Endothelial cell of umbilical vein (primary cell): ENCODE results near the gene NOP16.

Source experiments
- EZH2 ChIP-seq: IDR thresholded peaks from 2 replicates; pipeline ENCODE4 v1.6.1; 2012; ENCODE audit warnings: borderline replicate concordance, low read depth, mild to moderate bottlenecking, moderate library complexity, low read length, inconsistent platforms; ENCODE audit not compliant: severe bottlenecking
- FOS ChIP-seq: IDR thresholded peaks from 2 replicates; pipeline ENCODE4 v1.6.1; 2011; ENCODE audit warnings: mild to moderate bottlenecking, low read length, moderate library complexity, borderline replicate concordance; ENCODE audit not compliant: insufficient read depth
- POLR2A ChIP-seq: IDR thresholded peaks from 2 replicates; pipeline ENCODE4 v1.6.1; 2012; ENCODE audit warnings: low read depth, mild to moderate bottlenecking, control low read depth, low read length
- POLR2AphosphoS5 ChIP-seq: IDR thresholded peaks from 2 replicates; pipeline ENCODE4 v1.6.1; 2012; ENCODE audit warnings: low read depth, mild to moderate bottlenecking, control low read depth, low read length, moderate library complexity; ENCODE audit not compliant: insufficient read depth
- TF ChIP-seq, protein P1 (sequence below), 2 donors: IDR thresholded peaks; 1 replicate in 1 of 2; 2 replicates in 1 of 2; pipeline ENCODE4 v1.5.1; 2011; ENCODE audit warnings: low read length in 2 of 2, mild to moderate bottlenecking in 2 of 2, moderate library complexity in 2 of 2, control low read depth in 1 of 2, inconsistent platforms in 1 of 2, low read depth in 1 of 2; ENCODE audit not compliant: insufficient read depth in 1 of 2; ENCODE audit errors: extremely low read depth in 1 of 2

DNA sequence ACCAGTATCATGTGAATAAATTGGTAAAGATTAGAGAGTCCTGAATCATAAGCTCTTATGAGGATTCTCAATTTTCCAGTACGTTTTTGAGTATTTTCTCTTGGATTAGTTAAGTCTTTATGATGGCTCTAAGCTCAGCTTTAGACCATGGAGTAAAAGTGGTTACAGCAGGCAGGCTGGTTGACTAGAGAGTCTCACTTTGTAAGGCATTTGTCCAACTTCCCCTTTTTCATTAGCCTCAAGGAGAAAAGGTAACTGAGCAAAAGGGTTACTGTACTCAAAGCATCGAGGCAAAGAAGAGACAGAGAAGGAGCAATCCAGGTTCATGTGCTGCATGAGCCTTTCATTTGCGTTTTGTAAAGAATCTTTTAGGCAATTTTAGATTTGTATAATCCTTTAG, 8.5 kb downstream of the NOP16 start:
- TF ChIP-seq, protein P1, sequence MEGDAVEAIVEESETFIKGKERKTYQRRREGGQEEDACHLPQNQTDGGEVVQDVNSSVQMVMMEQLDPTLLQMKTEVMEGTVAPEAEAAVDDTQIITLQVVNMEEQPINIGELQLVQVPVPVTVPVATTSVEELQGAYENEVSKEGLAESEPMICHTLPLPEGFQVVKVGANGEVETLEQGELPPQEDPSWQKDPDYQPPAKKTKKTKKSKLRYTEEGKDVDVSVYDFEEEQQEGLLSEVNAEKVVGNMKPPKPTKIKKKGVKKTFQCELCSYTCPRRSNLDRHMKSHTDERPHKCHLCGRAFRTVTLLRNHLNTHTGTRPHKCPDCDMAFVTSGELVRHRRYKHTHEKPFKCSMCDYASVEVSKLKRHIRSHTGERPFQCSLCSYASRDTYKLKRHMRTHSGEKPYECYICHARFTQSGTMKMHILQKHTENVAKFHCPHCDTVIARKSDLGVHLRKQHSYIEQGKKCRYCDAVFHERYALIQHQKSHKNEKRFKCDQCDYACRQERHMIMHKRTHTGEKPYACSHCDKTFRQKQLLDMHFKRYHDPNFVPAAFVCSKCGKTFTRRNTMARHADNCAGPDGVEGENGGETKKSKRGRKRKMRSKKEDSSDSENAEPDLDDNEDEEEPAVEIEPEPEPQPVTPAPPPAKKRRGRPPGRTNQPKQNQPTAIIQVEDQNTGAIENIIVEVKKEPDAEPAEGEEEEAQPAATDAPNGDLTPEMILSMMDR (IDR thresholded peaks at IDR 0.05; ENCODE audit: extremely low read depth in 1 of 2, insufficient read depth in 1 of 2, low read depth in 1 of 2, low read length in 2 of 2): no peak
- TF ChIP-seq EZH2 (no peak), POLR2A (no peak), FOS (no peak), POLR2AphosphoS5 (no peak)
